ENCODE results near the gene ASIC1.
"Not testable (repeated sequence)": the region's sequence is repeated elsewhere in the genome, so short reads cannot be mapped to it uniquely, and the experiment has no call there.

Gene ASIC1

GRCh38 chr12:50057000-50057841 is at the start of gene ASIC1:
TSS of gene ASIC1 (plus strand) at chr12:50057596. CDS start at chr12:50058767, 1,171 bp downstream.
- DNase-seq (ENCODE audit: low read depth in 2 of 2) = peak; percentile 18 to 38

- DNase-seq (ENCODE audit: low read depth in 2 of 2) = no peak
These were observed 43.8 kb upstream of the ASIC1 start for GRCh38 chr12:50013361-50014147.

- DNase-seq (ENCODE audit: low read depth in 2 of 2) = no peak
These were observed 43.1 kb upstream of the ASIC1 start for GRCh38 chr12:50014342-50014741.

GRCh38 chr12:50016501-50017475 is 40.6 kb upstream of the ASIC1 start:
- DNase-seq (ENCODE audit: low read depth in 2 of 2) = no peak

- no peak for DNase-seq (ENCODE audit: low read depth in 2 of 2)
These were observed 39.8 kb upstream of the ASIC1 start for GRCh38 chr12:50017641-50018040.

- DNase-seq (ENCODE audit: low read depth in 2 of 2) = no peak
These were observed 39.2 kb upstream of the ASIC1 start for GRCh38 chr12:50018154-50018553.

- no peak for DNase-seq (ENCODE audit: low read depth in 2 of 2)
These were observed 38.4 kb upstream of the ASIC1 start for GRCh38 chr12:50018968-50019367.

GRCh38 chr12:50019524-50019923 is 37.9 kb upstream of the ASIC1 start:
- DNase-seq (ENCODE audit: low read depth in 2 of 2) = no peak

GRCh38 chr12:50021031-50021430 is 36.4 kb upstream of the ASIC1 start:
- DNase-seq (ENCODE audit: low read depth in 2 of 2) = no peak

GRCh38 chr12:50022903-50023302 is 34.5 kb upstream of the ASIC1 start:
- no peak for DNase-seq (ENCODE audit: low read depth in 2 of 2)

- no peak for DNase-seq (ENCODE audit: low read depth in 2 of 2)
These were observed 33.2 kb upstream of the ASIC1 start for GRCh38 chr12:50024227-50024626.

- DNase-seq (ENCODE audit: low read depth in 2 of 2) = no peak
These were observed 32.6 kb upstream of the ASIC1 start for GRCh38 chr12:50024805-50025186.

- DNase-seq (ENCODE audit: low read depth in 2 of 2) = peak; percentile 87 to 88
These were observed 32.0 kb upstream of the ASIC1 start, which contains the start of gene RACGAP1 for GRCh38 chr12:50025187-50026059. TSS of gene RACGAP1 (minus strand) at chr12:50025494. CDS start at chr12:50016715, 8,779 bp downstream.

GRCh38 chr12:50026691-50027090 is 30.7 kb upstream of the ASIC1 start:
- no peak for DNase-seq (ENCODE audit: low read depth in 2 of 2)

- not testable (repeated sequence) for DNase-seq (ENCODE audit: low read depth in 2 of 2)
These were observed 26.9 kb upstream of the ASIC1 start for GRCh38 chr12:50030449-50030848.

GRCh38 chr12:50032515-50032853 is 24.9 kb upstream of the ASIC1 start:
- DNase-seq (ENCODE audit: low read depth in 2 of 2) = no peak

GRCh38 chr12:50032854-50033581 is 24.4 kb upstream of the ASIC1 start:
- DNase-seq (ENCODE audit: low read depth in 2 of 2) = no peak

- no peak for DNase-seq (ENCODE audit: low read depth in 2 of 2)
These were observed 19.1 kb upstream of the ASIC1 start for GRCh38 chr12:50038336-50038735.

- DNase-seq (ENCODE audit: low read depth in 2 of 2) = peak; percentile 90 to 92
These were observed 18.1 kb upstream of the ASIC1 start for GRCh38 chr12:50039151-50039835.

All from activated CD4-positive, alpha-beta T cell treated with anti-CD3 and anti-CD28 coated beads for 24 hours (primary cell).